Adrenal gland (tissue), 12 donors: Measurements from ENCODE around the gene BLID. TPM values are rescaled to one million over a fixed set of nuclear protein-coding genes. Genes with fewer than 3 reads are reported as not detected.

Experiments
- DNase-seq, 7 donors: peaks; one replicate each; pipeline ENCODE4 v3.0.0-alpha.2; 2019 to 2020
- H3K27ac ChIP-seq, 5 donors: fragments of 200-600 bp; sonication (generic) in 4 of 5; 1 replicate in 3 of 5; 2 replicates in 2 of 5; pipeline versions ENCODE4 v1.5.1 to v1.8.0; 2016 to 2020; ENCODE audit warnings: mild to moderate bottlenecking in 1 of 5
- H3K27me3 ChIP-seq: fragments of 200-600 bp; 2 replicates; pipeline ENCODE4 v1.8.0; 2021
- H3K36me3 ChIP-seq, 2 donors: fragments of 200-600 bp; replicated peaks in 1 of 2; 1 replicate in 1 of 2; 2 replicates in 1 of 2; pipeline versions ENCODE4 v1.5.1 to v1.8.0; 2018 to 2022
- H3K4me1 ChIP-seq, 2 donors: fragments of 200-600 bp; replicated peaks in 1 of 2; 1 replicate in 1 of 2; 2 replicates in 1 of 2; pipeline versions ENCODE4 v1.5.1 to v1.8.0; 2018 to 2021
- H3K4me3 ChIP-seq, 4 donors: fragments of 200-600 bp; sonication (generic) in 3 of 4; one replicate each; pipeline ENCODE4 v1.5.1; 2016 to 2018
- H3K9me3 ChIP-seq, 3 donors: fragments of 200-600 bp; sonication (generic) in 1 of 3; replicated peaks in 1 of 3; 1 replicate in 2 of 3; 2 replicates in 1 of 3; pipeline versions ENCODE4 v1.5.1 to v1.8.0; 2016 to 2021
- CTCF ChIP-seq, 6 experiments: fragments of 450-650 bp in 4 of 6; fragments of 200-600 bp in 2 of 6; sonication (generic) in 1 of 6; IDR thresholded peaks; 1 replicate in 5 of 6; 2 replicates in 1 of 6; pipeline versions ENCODE4 v1.5.1 to v1.8.0; 2016 to 2021; ENCODE audit warnings: antibody characterized with exemption in 6 of 6, mild to moderate bottlenecking in 2 of 6, moderate library complexity in 1 of 6
- POLR2A ChIP-seq, 2 donors: fragments of 450-650 bp; IDR thresholded peaks; one replicate each; pipeline ENCODE4 v1.6.1; 2017; ENCODE audit warnings: antibody characterized with exemption in 2 of 2, mild to moderate bottlenecking in 2 of 2, moderate library complexity in 1 of 2
- WGBS, 4 donors: extraction: QIAGEN DNeasy Blood & Tissue Kit in 2 of 4; methylation state at CpG; one replicate each; pipeline versions ENCODE4 v1.1.5 to v1.1.7; 2013 to 2017; 5-methylcytosine and 5-hydroxymethylcytosine counted together
- intact Hi-C, 2 donors: fragments of 100-400 bp; cut with DNase I; formaldehyde crosslinking; loops; one replicate each; pipeline versions ENCODE4 v1.14.1 to v1.15.0; 2022 to 2023
- polyA plus RNA-seq, 3 donors: library from polyadenylated mRNA; stranded (reverse); fragments of 200-250 nt in 2 of 3; fragments of 350-450 nt in 1 of 3; fragmentation: Illumina TruSeq in 1 of 3; extraction: RNeasy Lipid Tissue Mini Kit (QIAGEN cat#74804) in 1 of 3; gene quantifications; one replicate each; pipeline ENCODE4 v1.2.3, GENCODE V29; 2013 to 2014
- total RNA-seq, 9 donors: library from RNA; depleted of rRNA in 4 of 9; stranded (reverse); fragments of >200 nt in 4 of 9; fragments of 120-200 nt in 1 of 9; fragmentation: NEBNext Ultra II Directional in 1 of 9; extraction: Animal tissue kit (Norgen Biotek cat#: 25700) in 1 of 9; gene quantifications; one replicate each; pipeline versions ENCODE4 v1.1.0 to v1.2.4, GENCODE V29; 2013 to 2023
- donor health status: healthy with polysubstance abuse.
- donor health status: Bipolar disorder and iron deficiency.
- donor health status: DM: yes; HTN: yes; CAD: no.
- donor health status: DM: no; HTN: no; CAD: no.
- donor health status: DM: no; HTN: no; CAD: no.
- donor health status: DM: yes; HTN: yes; CAD: no.

The BLID gene
- total and polyA plus RNA-seq, 12 donors = 0.27 to 5.9 (median 0.50) TPM; not detected in 7

- no peaks in the 10 kb centered on the region for H3K9me3 ChIP-seq
- intact Hi-C loops = no loop called here
- no peaks in the 10 kb centered on the region for H3K4me1 ChIP-seq
- H3K27me3 ChIP-seq = no peaks in the 10 kb centered on the region
- H3K36me3 ChIP-seq = no peaks in the 10 kb centered on the region
- DNase-seq = no peak
- H3K4me3 ChIP-seq = no peak overlapping the region
- TF ChIP-seq POLR2A (IDR thresholded peaks at IDR 0.05) (no peak), CTCF (IDR thresholded peaks at IDR 0.05) (no peak)
- H3K27ac ChIP-seq = no peak overlapping the region
- WGBS, 4 donors = 63 to 72% (median 68%) methylated on average over 2 of the region's 2 CpGs
Observed at GRCh38 chr11:122146475-122146874, 30.5 kb upstream of the BLID start.

- H3K4me1 ChIP-seq = peaks cover 0 to 3% of the 10 kb centered on the region in 2 donors
- intact Hi-C loops = no loop called here
- H3K27me3 ChIP-seq = no peaks in the 10 kb centered on the region
- no peak overlapping the region for H3K27ac ChIP-seq
- H3K9me3 ChIP-seq = no peaks in the 10 kb centered on the region
- H3K36me3 ChIP-seq = no peaks in the 10 kb centered on the region
- no peak for DNase-seq
- H3K4me3 ChIP-seq = no peak overlapping the region
- no peak for TF ChIP-seq CTCF (IDR thresholded peaks at IDR 0.05)
- TF ChIP-seq POLR2A (IDR thresholded peaks at IDR 0.05) = no peak
Observed at GRCh38 chr11:122145715-122146274, 29.8 kb upstream of the BLID start.

DNA sequence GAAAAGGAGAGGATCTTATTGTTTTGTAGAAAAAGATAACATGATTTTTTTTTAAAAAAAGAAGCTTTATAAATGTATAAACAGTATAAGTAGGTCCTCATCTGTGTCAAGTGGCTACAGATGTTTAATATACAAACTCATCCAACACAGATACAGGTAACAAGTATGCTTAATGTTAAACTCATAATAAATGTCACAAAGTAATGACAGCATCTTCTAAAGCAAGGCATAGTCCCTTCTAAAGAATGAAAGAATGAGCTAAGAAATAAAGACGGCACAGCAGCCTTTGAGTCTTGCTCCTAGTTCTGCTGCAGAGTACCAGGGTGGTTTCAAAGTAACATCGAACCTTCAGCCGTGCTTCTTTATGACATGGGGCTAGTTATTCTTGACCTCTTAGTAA, 28.7 kb upstream of the BLID start:
- 85 to 94% (median 93%) methylated on average over 3 of the region's 3 CpGs for WGBS, 4 donors
- no peak overlapping the region for H3K27ac ChIP-seq
- peaks cover 0 to 9% of the 10 kb centered on the region in 2 donors for H3K4me1 ChIP-seq
- H3K4me3 ChIP-seq = no peak overlapping the region
- H3K27me3 ChIP-seq = no peaks in the 10 kb centered on the region
- H3K36me3 ChIP-seq = no peaks in the 10 kb centered on the region
- no peak for DNase-seq
- H3K9me3 ChIP-seq = no peaks in the 10 kb centered on the region
- intact Hi-C loops = no loop called here
- TF ChIP-seq CTCF (IDR thresholded peaks at IDR 0.05) (no peak), POLR2A (IDR thresholded peaks at IDR 0.05) (no peak)

- Histone ChIP-seq H3K27me3 (no peaks in the 10 kb centered on the region), H3K27ac (no peak overlapping the region), H3K4me3 (no peak overlapping the region), H3K9me3 (no peaks in the 10 kb centered on the region), H3K36me3 (no peaks in the 10 kb centered on the region), H3K4me1 (peaks cover 0 to 9% of the 10 kb centered on the region in 2 donors)
- TF ChIP-seq CTCF (IDR thresholded peaks at IDR 0.05) (no peak), POLR2A (IDR thresholded peaks at IDR 0.05) (no peak)
- DNase-seq = no peak
- 73 to 81% (median 76%) methylated on average over 7 of the region's 7 CpGs for WGBS, 4 donors
- intact Hi-C loops = no loop called here
Observed at GRCh38 chr11:122141725-122142124, 25.7 kb upstream of the BLID start.
